Osteocyte (in vitro differentiated cells): ENCODE measurements around the gene ZBTB24. TPM values are rescaled to one million over a fixed set of nuclear protein-coding genes. Genes with fewer than 3 reads are reported as not detected.
"Not testable (repeated sequence)": the region's sequence is repeated elsewhere in the genome, so short reads cannot be mapped to it uniquely, and the experiment has no call there.

Experiments
- DNase-seq: peaks from one replicate; pipeline ENCODE4 v3.0.0; 2021; ENCODE audit warnings: mixed read lengths; ENCODE audit not compliant: unreplicated experiment; ENCODE audit errors: extremely low spot score
- H3K27ac Mint-ChIP-seq: one replicate; pipeline ENCODE4 v1.8.0; 2021; ENCODE audit warnings: mild to moderate bottlenecking, mixed read lengths; ENCODE audit not compliant: unreplicated experiment
- H3K27me3 Mint-ChIP-seq: one replicate; pipeline ENCODE4 v1.8.0; 2021; ENCODE audit warnings: mixed read lengths; ENCODE audit not compliant: unreplicated experiment
- H3K36me3 Mint-ChIP-seq: one replicate; pipeline ENCODE4 v1.8.0; 2021; ENCODE audit warnings: mixed read lengths; ENCODE audit not compliant: unreplicated experiment
- H3K4me1 Mint-ChIP-seq: one replicate; pipeline ENCODE4 v1.8.0; 2021; ENCODE audit warnings: mixed read lengths; ENCODE audit not compliant: unreplicated experiment
- H3K4me3 Mint-ChIP-seq: one replicate; pipeline ENCODE4 v1.8.0; 2021; ENCODE audit warnings: mild to moderate bottlenecking, moderate library complexity, mixed read lengths; ENCODE audit not compliant: unreplicated experiment
- H3K9me3 Mint-ChIP-seq: one replicate; pipeline ENCODE4 v1.8.0; 2021; ENCODE audit warnings: mixed read lengths; ENCODE audit not compliant: unreplicated experiment
- total RNA-seq: library from RNA; stranded (reverse); gene quantifications from 2 replicates; pipeline ENCODE4 v1.2.1, GENCODE V29; 2021
- TF ChIP-seq, protein P1 (sequence below): fragments of 200-600 bp; sonication (generic); IDR thresholded peaks from 2 replicates; pipeline ENCODE4 v1.5.0; 2021; ENCODE audit warnings: antibody characterized with exemption, mild to moderate bottlenecking, moderate library complexity

ZBTB24 gene
- total RNA-seq, 1 donor from 2014 or later = 6.2 TPM

DNA sequence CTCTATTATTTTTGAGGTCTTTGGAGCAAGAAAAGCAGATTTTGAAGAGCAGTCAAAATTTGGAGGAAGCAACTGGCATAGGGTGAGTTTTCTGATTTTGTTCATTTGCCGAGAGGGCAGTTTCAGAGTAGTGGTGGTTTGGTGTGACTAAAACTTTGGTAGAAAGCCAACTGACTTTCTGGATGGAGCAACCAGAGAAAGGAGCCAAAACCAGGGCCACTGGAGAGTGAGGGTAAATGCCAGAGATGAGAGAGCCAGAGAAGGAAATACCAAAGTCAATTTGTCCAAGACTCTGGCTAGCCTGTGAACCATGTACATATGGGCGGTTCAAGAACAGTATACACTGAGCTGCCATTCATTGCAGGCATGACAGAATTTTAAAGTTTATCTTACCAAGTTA is 40.5 kb upstream of the ZBTB24 start:
- TF ChIP-seq, protein P1, sequence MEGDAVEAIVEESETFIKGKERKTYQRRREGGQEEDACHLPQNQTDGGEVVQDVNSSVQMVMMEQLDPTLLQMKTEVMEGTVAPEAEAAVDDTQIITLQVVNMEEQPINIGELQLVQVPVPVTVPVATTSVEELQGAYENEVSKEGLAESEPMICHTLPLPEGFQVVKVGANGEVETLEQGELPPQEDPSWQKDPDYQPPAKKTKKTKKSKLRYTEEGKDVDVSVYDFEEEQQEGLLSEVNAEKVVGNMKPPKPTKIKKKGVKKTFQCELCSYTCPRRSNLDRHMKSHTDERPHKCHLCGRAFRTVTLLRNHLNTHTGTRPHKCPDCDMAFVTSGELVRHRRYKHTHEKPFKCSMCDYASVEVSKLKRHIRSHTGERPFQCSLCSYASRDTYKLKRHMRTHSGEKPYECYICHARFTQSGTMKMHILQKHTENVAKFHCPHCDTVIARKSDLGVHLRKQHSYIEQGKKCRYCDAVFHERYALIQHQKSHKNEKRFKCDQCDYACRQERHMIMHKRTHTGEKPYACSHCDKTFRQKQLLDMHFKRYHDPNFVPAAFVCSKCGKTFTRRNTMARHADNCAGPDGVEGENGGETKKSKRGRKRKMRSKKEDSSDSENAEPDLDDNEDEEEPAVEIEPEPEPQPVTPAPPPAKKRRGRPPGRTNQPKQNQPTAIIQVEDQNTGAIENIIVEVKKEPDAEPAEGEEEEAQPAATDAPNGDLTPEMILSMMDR = no peak
- Mint-ChIP-seq H3K4me3 (no peak overlapping the region), H3K4me1 (no peaks in the 10 kb centered on the region), H3K9me3 (peaks cover 7% of the 10 kb centered on the region), H3K27ac (no peak overlapping the region), H3K27me3 (peaks cover 62% of the 10 kb centered on the region), H3K36me3 (no peaks in the 10 kb centered on the region)
- no peak for DNase-seq

DNA sequence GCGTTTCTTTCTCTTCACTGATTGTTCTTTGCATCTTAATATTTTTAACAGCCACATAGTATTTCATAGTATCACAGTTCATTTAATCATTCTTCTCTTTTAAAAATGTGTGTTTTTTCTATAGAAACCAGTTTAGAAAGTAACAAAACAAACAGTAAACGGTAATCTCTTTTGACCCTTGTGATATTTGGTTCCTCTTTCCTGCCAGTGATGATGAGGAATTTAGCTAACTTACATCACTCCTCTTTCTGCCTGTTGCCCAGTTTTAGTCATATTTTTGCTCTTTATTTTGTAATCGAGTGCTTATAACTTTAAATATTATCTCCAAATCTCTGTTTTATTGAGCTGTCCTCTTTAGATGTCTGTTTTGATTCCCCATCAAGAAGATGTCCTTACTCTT is 38.1 kb upstream of the ZBTB24 start:
- peaks cover 65% of the 10 kb centered on the region for H3K27me3 Mint-ChIP-seq

DNA sequence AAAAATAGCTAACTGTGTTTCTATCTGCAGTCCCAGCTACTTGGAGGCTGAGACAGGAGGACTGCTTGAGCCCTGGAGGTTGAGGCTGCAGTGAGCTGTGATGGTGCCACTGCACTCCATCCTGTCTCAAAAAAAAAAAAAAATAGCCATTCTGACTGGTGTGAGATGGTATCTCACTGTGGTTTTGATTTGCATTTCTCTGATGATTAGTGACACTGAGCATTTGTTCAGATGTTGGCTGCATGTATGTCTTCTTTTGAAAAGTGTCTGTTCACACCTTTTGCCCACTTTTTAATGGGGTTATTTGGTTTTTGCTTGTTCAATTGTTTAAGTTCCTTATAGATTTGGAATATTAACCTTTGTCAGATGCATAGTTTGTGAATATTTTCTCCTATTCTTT is 36.6 kb upstream of the ZBTB24 start:
- not testable (repeated sequence) for H3K36me3 Mint-ChIP-seq, H3K4me1 Mint-ChIP-seq, H3K4me3 Mint-ChIP-seq, H3K27ac Mint-ChIP-seq, DNase-seq, H3K9me3 Mint-ChIP-seq
- H3K27me3 Mint-ChIP-seq = peaks cover 64% of the 10 kb centered on the region

More for the DNA sequence above, 38.1 kb upstream of the ZBTB24 start:
- H3K4me3 Mint-ChIP-seq = no peak overlapping the region
- H3K4me1 Mint-ChIP-seq = no peaks in the 10 kb centered on the region
- H3K9me3 Mint-ChIP-seq = peaks cover 7% of the 10 kb centered on the region
- TF ChIP-seq, protein P1 = no peak
- H3K36me3 Mint-ChIP-seq = no peaks in the 10 kb centered on the region
- no peak for DNase-seq
- H3K27ac Mint-ChIP-seq = no peak overlapping the region

DNA sequence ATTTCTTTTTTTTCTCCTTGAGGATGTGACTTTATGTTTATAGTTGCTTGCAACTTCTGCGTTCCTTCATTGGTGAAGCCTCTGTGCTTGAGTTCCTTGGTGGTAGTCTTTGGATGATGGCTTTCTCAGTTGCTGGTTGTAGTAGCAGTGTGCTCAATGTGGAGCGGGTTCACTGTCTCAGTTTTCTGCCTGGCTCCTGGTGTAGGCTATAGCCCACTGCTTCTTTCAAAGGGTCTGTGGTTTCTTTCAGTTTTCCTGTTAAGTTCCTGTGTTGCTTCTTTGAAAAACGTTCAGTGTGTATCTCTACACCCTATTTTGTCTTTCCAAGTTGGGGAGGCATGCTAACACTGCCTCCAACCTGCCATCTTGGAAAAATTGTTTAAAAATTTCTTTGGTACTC is 33.9 kb upstream of the ZBTB24 start:
- H3K9me3 Mint-ChIP-seq = no peaks in the 10 kb centered on the region
- peaks cover 53% of the 10 kb centered on the region for H3K27me3 Mint-ChIP-seq
- no peaks in the 10 kb centered on the region for H3K36me3 Mint-ChIP-seq
- DNase-seq = no peak
- no peaks in the 10 kb centered on the region for H3K4me1 Mint-ChIP-seq
- TF ChIP-seq, protein P1 = no peak
- no peak overlapping the region for H3K27ac Mint-ChIP-seq
- no peak overlapping the region for H3K4me3 Mint-ChIP-seq

DNA sequence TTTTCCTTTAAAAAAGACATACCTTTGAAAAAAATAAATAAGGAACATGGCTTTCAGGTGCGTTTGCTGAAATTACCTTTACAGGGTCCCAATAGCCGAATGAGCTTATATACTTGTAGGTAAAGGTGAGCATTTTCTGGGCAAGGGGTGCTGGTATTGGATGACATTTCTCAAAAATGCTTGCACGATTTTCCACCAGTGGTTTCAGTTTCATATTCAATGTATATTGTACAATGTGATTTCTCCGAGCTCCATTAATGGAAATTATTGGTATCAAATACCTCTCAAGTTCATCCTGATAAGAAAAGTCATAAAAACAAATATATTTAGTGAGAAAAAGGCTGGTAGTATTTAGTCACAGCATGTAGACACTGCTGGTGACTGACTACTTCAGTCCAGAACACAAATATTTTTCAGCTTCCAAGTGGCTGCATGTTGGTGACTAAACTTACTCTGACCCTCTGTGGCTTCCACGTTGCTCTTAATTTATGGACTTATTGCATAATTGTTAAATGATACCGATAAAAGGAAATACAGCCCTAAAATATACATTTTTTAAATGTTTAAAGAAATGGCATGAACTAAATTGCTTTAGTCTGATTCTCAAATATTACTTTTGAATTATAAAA is 32.9 kb upstream of the ZBTB24 start:
- Mint-ChIP-seq H3K4me3 (no peak overlapping the region), H3K4me1 (no peaks in the 10 kb centered on the region), H3K27me3 (peaks cover 42% of the 10 kb centered on the region), H3K27ac (no peak overlapping the region), H3K36me3 (no peaks in the 10 kb centered on the region), H3K9me3 (no peaks in the 10 kb centered on the region)
- TF ChIP-seq, protein P1 = no peak
- no peak for DNase-seq

DNA sequence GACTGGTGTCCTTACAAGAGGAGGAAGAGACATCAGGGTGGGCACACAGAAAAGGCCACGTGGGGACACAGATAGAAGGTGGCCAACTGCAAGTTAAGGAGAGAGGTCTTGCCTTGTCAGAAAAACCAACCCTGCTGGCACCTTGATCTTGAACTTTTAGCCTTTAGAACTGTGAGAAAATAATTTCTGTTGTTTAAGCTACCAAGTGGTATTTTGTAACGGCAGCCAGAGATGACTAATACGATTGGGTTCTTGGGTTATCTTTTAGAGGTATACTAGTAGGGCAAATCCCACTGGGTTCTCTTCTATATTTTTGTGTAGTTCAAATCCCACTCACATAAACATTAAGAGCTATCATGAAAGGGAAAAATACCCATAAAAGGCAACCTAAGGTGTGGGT is 31.9 kb upstream of the ZBTB24 start:
- H3K27me3 Mint-ChIP-seq = peaks cover 34% of the 10 kb centered on the region
- H3K9me3 Mint-ChIP-seq = no peaks in the 10 kb centered on the region
- TF ChIP-seq, protein P1 = no peak
- no peak for DNase-seq
- H3K27ac Mint-ChIP-seq = no peak overlapping the region
- H3K36me3 Mint-ChIP-seq = no peaks in the 10 kb centered on the region
- no peak overlapping the region for H3K4me3 Mint-ChIP-seq
- no peaks in the 10 kb centered on the region for H3K4me1 Mint-ChIP-seq
